IPS-NIHi7 (cell line): Measurements from ENCODE around the gene EIPR1.
A peak's percentile ranks its signal among the peaks of the same experiment; 100 is the strongest.
"Not testable (repeated sequence)": the region's sequence is repeated elsewhere in the genome, so short reads cannot be mapped to it uniquely, and the experiment has no call there.

Source experiments
- DNase-seq: peaks from one replicate; pipeline ENCODE4 v3.0.0; 2012; ENCODE audit warnings: mixed read lengths; ENCODE audit errors: extremely low spot score

EIPR1 gene

DNA sequence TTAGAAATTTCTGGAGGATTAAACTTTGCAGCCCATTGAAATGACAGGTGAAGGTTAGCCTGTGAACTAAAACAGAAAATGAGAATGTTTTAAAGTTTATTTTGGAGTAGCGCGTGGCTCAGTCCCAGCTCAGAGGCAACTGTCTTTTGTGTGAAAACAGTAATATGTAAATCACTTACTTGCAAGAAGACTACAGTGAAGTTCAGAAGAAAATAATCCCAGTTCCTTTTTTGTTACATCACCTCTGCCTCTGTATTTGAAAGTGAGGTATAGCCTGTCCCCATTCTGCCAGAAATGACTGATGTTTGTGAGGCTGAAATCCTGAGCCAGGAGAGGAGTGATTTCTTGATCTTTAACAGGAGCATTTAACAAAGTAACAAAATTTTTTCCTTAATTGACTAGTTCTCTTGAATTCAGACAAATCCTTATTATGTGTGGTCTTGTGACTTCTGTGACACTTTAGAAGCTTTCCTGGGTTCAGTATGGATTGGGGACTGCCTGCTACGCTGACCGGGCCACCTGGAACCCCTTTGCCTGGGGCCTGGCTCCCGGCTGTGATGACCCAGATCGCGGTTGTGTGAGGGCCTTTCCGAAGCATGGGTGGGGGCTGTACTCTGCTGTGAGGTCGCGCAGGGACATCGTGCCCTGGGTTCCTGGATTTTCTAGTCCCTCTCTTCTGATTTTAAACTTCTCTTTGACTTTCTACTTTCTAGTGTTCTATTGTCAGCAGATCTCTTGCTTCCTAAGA lies 26.1 kb upstream of the EIPR1 start:
- DNase-seq = no peak

DNA sequence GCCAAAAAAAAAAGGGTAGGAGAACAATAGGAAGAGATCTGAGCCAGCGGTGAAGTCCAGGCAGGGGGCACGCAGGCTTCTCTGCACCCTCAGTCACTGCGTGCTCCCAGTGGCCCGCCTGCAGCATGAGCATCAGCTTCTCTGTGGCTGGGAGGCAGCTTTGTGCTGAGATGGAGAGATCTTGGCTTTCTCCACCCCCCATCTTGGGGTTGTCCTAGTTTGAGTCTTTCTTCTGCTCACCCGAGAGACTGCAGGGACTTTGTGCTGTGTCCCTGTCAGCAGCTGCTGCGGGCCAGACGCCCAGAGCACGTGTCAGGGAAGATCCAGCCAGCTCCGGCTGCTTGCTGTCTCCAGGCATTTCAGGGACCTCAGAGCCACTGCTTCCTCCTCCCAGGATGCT lies 22.2 kb upstream of the EIPR1 start:
- peak; percentile 34 for DNase-seq

DNA sequence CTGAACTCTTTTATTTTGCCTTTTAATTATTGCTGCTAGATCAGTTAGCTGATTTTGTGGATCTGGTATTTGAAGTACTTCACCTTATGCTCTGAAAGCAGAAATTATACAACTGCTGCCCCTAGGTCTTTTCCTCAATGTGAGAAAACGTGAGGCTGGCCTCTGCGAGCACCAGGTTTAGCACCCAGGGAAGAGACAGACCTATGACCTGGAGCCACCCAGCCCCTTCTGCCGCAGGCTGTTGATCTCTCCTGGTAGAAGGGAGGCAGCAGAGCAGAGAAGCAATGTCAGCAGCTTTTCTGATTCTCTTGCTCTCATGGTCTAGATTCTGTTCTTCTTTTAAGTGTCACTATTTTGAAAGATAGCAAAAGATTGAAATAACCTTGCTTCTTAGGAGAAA lies 21.8 kb upstream of the EIPR1 start:
- no peak for DNase-seq

DNA sequence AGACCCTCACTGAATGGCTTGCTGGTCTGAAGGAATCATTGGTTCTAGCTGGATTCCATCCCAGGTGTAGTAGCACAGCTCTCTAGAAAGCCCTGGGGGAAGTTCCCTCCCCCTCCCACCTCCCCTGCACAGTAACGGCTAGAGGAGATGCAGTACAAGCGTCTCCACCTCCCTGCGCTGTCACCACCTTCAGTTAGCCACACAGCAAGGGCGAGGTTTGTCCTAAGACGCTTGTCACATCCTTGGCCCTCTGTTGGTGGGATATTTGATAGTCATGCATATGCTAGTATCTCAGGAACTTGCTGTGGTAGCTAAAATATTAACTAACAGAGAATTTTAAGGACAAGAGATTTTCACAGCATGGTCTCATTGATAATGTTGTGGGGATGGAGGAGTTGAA lies 21.2 kb upstream of the EIPR1 start:
- peak; percentile 29 for DNase-seq

DNA sequence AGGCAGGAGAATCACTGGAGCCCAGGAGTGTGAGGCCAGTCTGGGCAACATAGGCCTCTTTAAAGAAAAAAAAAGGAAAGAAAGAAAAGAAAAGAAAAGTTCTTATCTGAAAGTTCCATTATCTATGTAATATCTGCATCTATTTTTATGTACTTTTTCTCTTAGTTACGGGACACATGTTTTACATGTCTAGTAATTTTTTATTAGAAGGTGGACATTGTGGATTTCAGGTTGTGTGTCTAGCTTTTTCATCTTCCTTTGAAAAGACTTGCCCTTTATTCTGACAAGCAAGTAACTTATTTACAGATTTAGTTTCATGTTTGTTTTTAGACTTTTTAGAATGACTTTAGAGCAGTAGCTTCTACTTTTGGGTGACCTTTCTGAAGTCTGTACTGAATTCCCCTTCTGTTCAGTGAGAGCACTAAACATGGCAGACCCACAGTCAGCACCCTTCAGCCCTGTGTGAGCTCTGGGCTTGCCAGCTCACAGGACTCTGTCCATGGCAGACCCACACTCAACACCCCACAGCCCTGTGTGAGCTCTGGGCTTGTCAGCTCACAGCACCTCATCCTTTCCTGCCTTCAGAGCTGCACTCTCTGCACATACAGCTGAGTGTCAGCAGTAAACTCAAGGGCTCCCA lies 19.4 kb upstream of the EIPR1 start:
- no peak for DNase-seq

DNA sequence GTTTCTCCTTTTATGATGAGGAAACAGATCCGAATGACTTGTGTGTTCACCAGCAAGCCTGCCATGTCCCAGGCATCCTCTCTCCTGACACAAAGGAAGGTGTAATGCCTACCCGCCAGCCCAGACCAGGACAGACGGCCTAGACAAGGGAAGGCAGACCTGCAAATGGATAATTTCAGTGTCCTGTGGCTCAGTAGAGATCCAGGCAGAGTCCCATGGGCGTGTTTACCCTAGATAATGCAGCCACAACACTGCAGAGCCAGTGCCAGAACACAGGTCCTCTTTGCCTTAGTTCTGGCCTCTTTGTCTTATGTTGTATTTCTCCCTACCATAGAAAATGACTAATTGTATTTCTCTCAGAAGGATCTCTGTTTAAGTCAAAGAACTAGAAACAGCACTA lies 14.6 kb upstream of the EIPR1 start:
- no peak for DNase-seq

DNA sequence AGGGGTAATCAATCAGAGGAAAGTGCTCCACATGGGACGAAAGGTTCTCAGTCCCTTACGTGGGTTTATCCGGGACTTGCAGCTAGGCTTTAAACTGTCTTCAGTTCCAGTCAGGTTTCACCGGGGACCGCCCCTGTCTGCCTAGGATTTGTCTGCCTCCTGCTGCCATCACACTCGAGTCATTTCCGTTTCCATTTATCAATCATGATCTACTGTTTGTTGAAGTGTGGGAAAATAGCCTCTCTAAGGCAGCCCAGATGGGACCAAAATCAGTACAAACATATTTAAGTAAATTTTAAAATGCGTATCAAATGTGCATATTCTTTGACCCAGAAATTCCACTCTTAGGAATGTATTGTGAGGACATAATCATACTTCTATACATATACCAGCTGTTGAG lies 12.4 kb upstream of the EIPR1 start:
- no peak for DNase-seq

DNA sequence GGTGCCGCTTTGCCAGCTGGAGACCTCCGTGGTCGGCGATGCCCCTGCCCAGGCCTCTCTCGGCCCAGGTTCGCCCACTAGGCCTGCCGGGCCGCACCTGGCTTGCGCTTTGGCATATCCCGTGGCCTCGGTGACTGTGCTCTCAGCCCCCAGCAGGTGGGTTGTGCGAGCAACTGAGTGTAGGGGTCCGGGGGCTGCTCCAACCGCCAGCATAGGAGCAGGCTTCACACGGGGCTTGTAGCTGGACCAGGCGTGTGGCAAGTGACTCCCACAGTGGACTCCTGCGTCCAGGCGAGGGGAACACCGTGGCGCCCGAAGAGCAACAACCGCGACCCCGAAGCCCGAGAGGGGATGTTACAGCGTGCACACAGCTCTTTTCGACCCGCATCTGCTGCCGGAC lies 11.6 kb upstream of the EIPR1 start:
- DNase-seq = no peak

DNA sequence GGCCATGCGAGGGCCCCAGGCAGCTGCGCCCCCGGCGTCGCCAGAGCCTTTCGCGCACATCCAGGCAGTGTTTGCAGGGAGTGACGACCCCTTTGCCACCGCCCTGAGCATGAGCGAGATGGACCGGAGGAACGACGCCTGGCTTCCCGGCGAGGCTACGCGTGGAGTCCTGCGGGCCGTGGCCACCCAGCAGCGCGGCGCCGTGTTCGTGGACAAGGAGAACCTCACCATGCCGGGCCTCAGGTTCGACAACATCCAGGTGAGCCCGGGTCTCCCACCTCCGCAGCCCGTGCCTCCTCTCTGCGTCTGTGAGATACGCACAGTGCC lies 10.8 kb upstream of the EIPR1 start:
- DNase-seq = no peak

DNA sequence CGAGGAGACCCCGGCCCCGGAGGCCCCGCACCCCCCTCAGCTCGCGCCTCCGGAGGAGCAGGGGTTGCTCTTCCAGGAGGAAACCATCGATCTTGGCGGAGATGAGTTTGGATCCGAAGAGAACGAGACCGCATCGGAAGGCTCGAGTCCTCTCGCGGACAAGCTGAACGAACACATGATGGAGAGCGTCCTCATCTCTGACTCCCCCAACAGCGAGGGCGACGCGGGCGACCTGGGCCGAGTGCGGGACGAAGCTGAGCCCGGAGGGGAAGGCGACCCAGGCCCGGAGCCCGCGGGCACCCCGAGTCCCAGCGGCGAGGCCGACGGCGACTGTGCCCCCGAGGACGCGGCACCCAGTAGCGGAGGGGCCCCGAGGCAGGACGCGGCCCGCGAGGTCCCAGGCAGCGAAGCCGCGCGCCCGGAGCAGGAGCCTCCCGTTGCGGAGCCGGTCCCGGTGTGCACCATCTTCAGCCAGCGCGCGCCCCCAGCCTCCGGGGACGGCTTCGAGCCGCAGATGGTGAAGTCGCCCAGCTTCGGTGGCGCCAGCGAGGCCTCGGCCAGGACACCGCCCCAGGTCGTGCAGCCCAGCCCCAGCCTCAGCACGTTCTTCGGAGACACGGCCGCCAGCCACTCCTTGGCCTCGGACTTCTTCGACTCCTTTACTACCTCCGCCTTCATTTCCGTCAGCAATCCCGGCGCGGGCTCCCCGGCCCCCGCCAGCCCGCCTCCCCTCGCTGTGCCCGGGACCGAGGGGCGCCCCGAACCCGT lies 10.2 kb upstream of the EIPR1 start:
- DNase-seq = no peak

DNA sequence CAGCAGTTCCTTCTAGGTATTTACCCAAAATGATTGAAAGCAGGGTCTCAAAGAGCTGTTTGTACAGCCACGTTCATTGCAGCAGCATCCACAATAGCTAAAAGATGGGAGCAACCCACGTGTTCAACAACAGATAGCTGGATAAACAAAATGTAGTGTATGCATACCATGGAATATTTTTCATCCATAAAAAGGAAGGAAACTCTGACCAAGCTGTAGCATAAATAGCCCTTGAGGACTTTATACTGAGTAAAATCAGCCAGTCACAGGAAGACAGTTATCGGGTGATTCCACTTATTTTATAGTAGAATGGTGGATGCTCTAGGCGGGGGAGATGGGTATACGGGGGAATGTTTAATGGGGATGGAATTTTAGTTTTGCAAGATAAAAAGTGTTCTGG lies 9.4 kb upstream of the EIPR1 start:
- no peak for DNase-seq

DNA sequence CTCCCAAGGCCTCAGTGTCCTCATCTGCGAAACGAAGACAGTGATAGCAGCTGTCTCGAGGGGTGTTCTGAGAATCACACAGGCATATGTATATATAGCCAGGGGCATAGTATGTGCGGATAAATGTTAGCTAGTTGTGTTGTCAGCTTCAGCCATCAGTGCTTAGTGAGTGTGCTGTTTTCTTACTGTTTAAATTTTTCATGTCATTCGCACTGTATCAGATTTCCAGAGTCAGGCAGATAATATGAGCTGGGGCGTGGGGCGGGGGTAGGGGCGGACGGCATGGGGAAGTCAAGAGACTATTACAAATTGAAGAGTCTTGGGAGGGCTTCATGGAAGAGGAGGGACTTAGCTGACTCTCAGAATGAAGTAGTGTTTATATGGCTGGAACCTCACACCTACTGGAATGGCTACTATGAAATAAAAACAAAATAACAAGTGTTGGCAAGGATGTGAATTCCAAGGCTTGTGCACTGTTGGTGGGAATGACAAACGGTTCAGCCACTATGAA lies 8.9 kb upstream of the EIPR1 start:
- DNase-seq = no peak

DNA sequence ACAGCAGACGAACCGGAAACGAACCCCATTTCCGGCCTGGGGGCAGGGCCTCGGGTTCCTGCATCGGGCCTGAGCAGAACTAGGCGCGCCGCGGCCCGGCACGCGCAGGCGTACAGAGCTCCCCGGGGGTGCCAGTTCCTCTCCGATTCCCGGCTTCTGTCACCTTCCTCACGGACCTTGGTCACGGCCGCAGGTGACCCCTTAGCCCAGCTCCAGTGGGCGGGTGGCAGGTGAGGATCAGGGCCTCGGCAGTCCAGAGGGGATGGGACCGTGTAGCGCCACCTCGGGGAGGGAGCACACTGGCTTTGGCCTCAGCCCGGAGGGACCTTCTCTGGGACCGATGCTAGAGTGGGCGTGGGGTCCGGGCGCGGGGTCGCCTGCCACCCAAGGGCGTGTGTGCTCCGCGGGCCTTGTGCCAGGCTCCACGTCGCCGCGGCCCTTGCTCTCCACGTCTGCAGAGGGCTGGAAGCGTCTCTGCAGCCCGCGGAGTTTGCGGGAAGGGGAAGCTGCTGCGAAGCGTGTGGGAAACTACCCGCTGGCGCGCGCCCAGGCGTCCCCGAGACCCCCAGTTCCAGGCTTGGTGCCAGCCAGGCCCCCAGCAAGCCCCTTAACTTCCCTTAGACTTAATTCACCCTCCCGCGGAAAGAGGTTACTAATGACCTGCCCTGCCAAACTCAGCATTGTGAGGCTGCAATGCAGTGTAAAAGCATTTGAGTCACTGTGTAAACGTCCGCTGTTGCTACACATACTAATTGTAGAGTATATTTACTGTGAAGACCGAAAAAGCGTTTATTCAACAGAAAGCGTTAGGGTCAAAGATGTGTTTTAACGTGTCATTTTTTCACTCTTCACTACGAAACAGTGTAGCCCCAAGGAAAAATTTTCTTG lies 2.3 kb upstream of the EIPR1 start, which contains the start of gene TRAPPC12:
Gene TRAPPC12 (plus strand): TSS at position 48 of the 888 bp plus-strand sequence. CDS start 7,930 bp downstream, outside the sequence.
- DNase-seq = peak; percentile 91

DNA sequence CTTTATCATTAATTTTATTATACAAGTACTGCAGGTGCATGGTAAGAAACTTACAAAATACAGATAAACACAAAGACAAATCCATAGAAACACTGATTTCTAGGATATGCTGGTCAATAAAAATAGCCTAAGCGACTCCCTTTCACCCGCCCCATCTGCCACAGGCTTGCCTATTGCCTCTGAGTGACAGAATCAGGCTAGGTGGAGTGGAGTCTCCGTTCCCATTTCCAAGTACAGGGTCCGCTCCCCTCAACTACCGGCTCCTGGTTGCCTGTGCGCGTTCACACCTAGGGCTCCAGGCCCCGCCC lies 1.7 kb upstream of the EIPR1 start:
- DNase-seq = no peak

DNA sequence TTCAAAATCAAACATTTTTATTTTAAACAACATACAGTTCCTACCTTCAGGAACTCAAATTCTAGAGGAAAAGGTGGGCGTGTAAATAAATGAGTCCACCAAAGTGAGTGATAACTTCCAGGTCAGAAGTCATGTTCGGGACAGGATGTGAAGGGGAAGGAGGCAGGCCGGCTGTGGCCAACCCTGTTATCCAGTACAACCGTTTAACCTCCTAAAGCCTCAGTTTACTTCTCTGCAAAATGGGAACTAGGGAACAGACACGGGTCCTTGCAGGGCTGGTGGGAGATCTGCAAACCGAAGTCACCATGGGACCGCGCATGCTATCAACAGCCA lies 373 bp downstream of the EIPR1 start:
- DNase-seq = no peak

DNA sequence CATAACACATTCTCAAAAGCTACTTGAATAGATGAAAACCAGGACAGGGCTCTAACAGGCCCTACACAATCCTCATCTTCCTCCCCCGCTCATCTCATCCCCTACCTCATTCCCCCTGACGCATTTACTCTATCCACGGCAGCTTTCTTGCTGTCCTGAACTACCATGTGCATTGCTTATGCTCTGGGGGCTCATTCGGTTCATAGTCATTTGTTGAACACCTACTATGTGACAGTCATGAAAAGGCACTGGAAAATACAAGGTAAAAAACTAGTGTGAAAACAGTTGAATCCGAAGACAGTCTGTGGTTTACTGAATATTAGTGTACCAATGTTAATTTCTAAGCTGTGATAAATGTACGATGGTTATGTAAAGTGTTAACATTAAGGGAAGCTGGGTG lies 797 bp downstream of the EIPR1 start:
- DNase-seq = no peak

DNA sequence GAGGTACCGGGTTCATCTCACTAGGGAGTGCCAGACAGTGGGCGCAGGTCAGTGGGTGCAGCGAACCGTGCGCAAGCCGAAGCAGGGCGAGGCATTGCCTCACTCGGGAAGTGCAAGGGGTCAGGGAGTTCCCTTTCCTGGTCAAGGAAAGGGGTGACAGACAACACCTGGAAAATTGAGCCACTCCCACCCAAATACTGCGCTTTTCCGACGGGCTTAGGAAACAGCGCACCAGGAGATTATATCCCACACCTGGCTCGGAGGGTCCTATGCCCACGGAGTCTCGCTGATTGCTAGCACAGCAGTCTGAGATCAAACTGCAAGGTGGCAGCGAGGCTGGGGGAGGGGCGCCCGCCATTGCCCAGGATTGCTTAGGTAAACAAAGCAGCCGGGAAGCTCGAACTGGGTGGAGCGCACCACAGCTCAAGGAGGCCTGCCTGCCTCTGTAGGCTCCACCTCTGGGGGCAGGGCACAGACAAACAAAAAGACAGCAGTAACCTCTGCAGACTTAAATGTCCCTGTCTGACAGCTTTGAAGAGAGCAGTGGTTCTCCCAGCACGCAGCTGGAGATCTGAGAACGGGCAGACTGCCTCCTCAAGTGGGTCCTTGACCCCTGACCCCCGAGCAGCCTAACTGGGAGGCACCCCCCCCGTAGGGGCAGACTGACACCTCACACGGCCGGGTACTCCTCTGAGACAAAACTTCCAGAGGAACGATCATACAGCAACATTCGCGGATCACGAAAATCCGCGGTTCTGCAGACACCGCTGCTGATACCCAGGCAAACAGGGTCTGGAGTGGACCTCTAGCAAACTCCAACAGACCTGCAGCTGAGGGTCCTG lies 8.1 kb downstream of the EIPR1 start:
- not testable (repeated sequence) for DNase-seq

DNA sequence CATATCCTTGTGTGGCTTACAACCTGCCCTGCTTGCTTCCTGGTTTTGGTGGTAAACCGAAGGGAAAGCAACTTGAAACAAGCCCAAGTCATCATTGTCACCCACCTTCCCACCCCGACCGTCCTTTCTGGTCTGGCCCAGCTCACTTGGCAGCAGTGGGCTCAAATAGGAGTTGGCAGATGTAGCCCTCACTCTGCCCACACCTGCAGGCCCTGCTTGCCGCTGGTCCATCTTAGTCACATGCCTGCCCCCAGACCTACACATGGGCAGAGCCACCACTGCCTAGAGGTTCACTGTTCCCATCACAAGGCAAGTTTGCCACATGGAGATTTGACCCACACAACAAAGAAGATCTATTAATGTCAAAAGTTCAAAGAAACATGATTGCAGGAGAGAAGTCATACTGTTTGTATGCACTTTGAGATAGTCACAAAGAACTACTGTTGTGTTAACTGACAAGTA lies 9.3 kb downstream of the EIPR1 start:
- DNase-seq = no peak

DNA sequence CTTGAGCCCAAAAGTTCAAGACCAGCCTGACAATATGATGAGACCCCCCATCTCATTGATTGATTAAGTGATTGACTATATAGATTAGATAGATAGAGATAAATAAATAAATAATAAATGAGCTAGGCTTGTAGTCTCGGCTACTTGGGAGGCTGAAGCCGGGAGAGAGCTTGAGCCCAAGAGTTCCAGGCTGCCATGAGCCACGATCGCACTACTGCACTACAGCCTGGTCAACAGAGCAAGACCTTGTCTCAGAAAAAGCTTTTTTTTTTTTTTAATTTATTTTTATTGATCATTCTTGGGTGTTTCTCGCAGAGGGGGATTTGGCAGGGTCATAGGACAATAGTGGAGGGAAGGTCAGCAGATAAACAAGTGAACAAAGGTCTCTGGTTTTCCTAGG lies 12.4 kb downstream of the EIPR1 start:
- DNase-seq = no peak

DNA sequence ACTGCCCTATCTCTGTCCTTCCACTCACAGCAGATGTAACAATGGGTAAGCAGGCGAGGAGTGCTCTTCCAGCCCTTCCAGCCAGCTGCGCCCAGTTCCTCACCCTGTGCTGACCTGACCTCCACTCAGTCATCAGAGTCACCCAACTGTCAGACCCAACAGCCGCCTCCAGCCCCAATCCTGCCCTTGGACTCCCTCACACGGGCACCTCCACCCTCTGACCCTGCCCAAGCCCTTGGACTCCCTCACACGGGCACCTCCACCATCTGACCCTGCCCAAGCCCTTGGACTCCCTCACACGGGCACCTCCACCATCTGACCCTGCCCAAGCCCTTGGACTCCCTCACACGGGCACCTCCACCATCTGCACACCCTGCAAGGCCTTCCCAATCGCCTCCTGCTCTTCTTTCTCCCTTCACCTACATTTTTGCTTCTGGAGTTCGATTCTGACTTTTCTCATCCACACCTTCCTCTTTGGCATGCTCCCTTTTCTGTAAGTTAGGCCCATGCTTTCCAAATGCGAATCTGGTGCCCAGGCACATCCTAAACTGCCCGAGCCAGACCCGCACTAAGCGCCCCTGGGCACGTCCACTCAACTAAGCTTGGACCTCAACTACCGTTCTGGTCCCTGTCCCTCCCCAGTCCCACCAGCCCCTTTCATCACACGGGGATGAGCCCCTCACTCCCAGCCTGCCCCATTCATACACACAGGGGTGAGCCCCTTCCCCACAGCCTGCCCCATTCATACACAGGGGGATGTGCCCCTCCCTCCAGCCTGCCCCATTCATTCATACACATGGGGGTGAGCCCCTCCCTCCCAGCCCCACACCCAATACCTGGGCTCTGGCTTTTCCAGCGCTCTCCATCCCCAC lies 15.9 kb downstream of the EIPR1 start:
- no peak for DNase-seq
